Body of pancreas (tissue), 4 donors: ENCODE measurements around the gene MAST4.

Experiments
- POLR2A ChIP-seq, 3 donors: fragments of 450-650 bp; IDR thresholded peaks; one replicate each; pipeline ENCODE4 v1.6.1; 2016; ENCODE audit warnings: antibody characterized with exemption in 3 of 3, mild to moderate bottlenecking in 2 of 3
- TF ChIP-seq, protein P1 (sequence below), 7 experiments: fragments of 450-650 bp in 4 of 7; fragments of 200-600 bp in 3 of 7; sonication (generic) in 3 of 7; IDR thresholded peaks; one replicate each; pipeline ENCODE4 v1.5.1; 2016 to 2019; ENCODE audit warnings: antibody characterized with exemption in 7 of 7

- TF ChIP-seq, protein P1, sequence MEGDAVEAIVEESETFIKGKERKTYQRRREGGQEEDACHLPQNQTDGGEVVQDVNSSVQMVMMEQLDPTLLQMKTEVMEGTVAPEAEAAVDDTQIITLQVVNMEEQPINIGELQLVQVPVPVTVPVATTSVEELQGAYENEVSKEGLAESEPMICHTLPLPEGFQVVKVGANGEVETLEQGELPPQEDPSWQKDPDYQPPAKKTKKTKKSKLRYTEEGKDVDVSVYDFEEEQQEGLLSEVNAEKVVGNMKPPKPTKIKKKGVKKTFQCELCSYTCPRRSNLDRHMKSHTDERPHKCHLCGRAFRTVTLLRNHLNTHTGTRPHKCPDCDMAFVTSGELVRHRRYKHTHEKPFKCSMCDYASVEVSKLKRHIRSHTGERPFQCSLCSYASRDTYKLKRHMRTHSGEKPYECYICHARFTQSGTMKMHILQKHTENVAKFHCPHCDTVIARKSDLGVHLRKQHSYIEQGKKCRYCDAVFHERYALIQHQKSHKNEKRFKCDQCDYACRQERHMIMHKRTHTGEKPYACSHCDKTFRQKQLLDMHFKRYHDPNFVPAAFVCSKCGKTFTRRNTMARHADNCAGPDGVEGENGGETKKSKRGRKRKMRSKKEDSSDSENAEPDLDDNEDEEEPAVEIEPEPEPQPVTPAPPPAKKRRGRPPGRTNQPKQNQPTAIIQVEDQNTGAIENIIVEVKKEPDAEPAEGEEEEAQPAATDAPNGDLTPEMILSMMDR (IDR thresholded peaks at IDR 0.05), result no peak
- no peak for TF ChIP-seq POLR2A (IDR thresholded peaks at IDR 0.05)
Measured at GRCh38 chr5:67179697-67180361, 583.6 kb downstream of the MAST4 start.
